SK-N-SH treated with all-trans-retinoic acid at 6 μM for 48 hours (cell line): ENCODE data around the gene CHST11.

Source experiments
- ATAC-seq: fragments of 200-7000 bp; cut with Tn5 transposase; 3 replicates; pipeline ENCODE4 v1.9.1; 2020; ENCODE audit warnings: mild to moderate bottlenecking, moderate library complexity
- ARNTL ChIP-seq: fragments of 450-650 bp; formaldehyde crosslinking; IDR thresholded peaks from 2 replicates; pipeline ENCODE4 v1.5.0; 2020; ENCODE audit warnings: low read depth, mild to moderate bottlenecking, moderate library complexity, borderline replicate concordance
- BACH2 ChIP-seq: fragments of 250-450 bp; sonication (Bioruptor Pico); IDR thresholded peaks from 2 replicates; pipeline ENCODE4 v1.9.0; 2021; ENCODE audit warnings: mild to moderate bottlenecking, borderline replicate concordance
- CSDC2 ChIP-seq: fragments of 250-450 bp; sonication (Bioruptor Pico); IDR thresholded peaks from 2 replicates; pipeline ENCODE4 v1.5.0; 2020; ENCODE audit warnings: mild to moderate bottlenecking, moderate library complexity
- ESRRG ChIP-seq: fragments of 250-450 bp; sonication (Bioruptor Pico); IDR thresholded peaks from 2 replicates; pipeline ENCODE4 v1.6.1; 2021; ENCODE audit warnings: mild to moderate bottlenecking
- GLIS3 ChIP-seq: fragments of 250-450 bp; sonication (Bioruptor Pico); IDR thresholded peaks from 2 replicates; pipeline ENCODE4 v1.5.0; 2020; ENCODE audit warnings: mild to moderate bottlenecking, moderate library complexity
- ISL1 ChIP-seq: fragments of 250-450 bp; sonication (Bioruptor Pico); IDR thresholded peaks from 2 replicates; pipeline ENCODE4 v2.1.2; 2022; ENCODE audit warnings: mild to moderate bottlenecking, moderate library complexity
- OSR1 ChIP-seq: fragments of 250-450 bp; sonication (Bioruptor Pico); IDR thresholded peaks from 2 replicates; pipeline ENCODE4 v1.8.0; 2022; ENCODE audit warnings: moderate library complexity, mild to moderate bottlenecking, inconsistent platforms
- PPARA ChIP-seq: fragments of 250-450 bp; sonication (Bioruptor Pico); IDR thresholded peaks from 2 replicates; pipeline ENCODE4 v1.5.0; 2020; ENCODE audit warnings: mild to moderate bottlenecking, borderline replicate concordance
- RARB ChIP-seq: fragments of 250-450 bp; sonication (Bioruptor Pico); IDR thresholded peaks from 2 replicates; pipeline ENCODE4 v1.8.0; 2021; ENCODE audit warnings: mild to moderate bottlenecking, moderate library complexity
- SNAI2 ChIP-seq: fragments of 250-450 bp; sonication (Bioruptor Pico); IDR thresholded peaks from 2 replicates; pipeline ENCODE4 v1.5.0; 2020; ENCODE audit warnings: mild to moderate bottlenecking, moderate library complexity
- TCF4 ChIP-seq: fragments of 250-450 bp; sonication (Bioruptor Pico); IDR thresholded peaks from 2 replicates; pipeline ENCODE4 v1.8.0; 2021; ENCODE audit warnings: mild to moderate bottlenecking, moderate library complexity, borderline replicate concordance
- TOX ChIP-seq: fragments of 250-450 bp; sonication (Bioruptor Pico); IDR thresholded peaks from 2 replicates; pipeline ENCODE4 v1.8.0; 2021; ENCODE audit warnings: mild to moderate bottlenecking, moderate library complexity, borderline replicate concordance
- ZC3H10 ChIP-seq: fragments of 250-450 bp; sonication (Bioruptor Pico); IDR thresholded peaks from 2 replicates; pipeline ENCODE4 v1.5.1; 2021; ENCODE audit warnings: mild to moderate bottlenecking, moderate library complexity
- ZFP3 ChIP-seq: fragments of 250-450 bp; sonication (Bioruptor Pico); IDR thresholded peaks from 2 replicates; pipeline ENCODE4 v1.5.0; 2020; ENCODE audit warnings: mild to moderate bottlenecking, moderate library complexity
- ZFP30 ChIP-seq: fragments of 450-650 bp; formaldehyde crosslinking; IDR thresholded peaks from 2 replicates; pipeline ENCODE4 v1.5.0; 2022; ENCODE audit warnings: mild to moderate bottlenecking, moderate library complexity
- ZNF565 ChIP-seq: fragments of 450-650 bp; formaldehyde crosslinking; conservative IDR thresholded peaks from 2 replicates; pipeline ENCODE4 v1.5.0; 2020; ENCODE audit warnings: low read depth, mild to moderate bottlenecking, moderate library complexity
- ZNF70 ChIP-seq: fragments of 450-650 bp; formaldehyde crosslinking; IDR thresholded peaks from 2 replicates; pipeline ENCODE4 v1.5.0; 2020; ENCODE audit warnings: mild to moderate bottlenecking, moderate library complexity
- ZNF8 ChIP-seq: fragments of 450-650 bp; formaldehyde crosslinking; IDR thresholded peaks from 2 replicates; pipeline ENCODE4 v1.5.0; 2020; ENCODE audit warnings: mild to moderate bottlenecking, moderate library complexity
- TF ChIP-seq, protein P1 (sequence below): fragments of 250-450 bp; sonication (Bioruptor Pico); IDR thresholded peaks from 2 replicates; pipeline ENCODE4 v1.5.0; 2020; ENCODE audit warnings: mild to moderate bottlenecking, moderate library complexity
- TF ChIP-seq, protein P2 (sequence below): fragments of 250-450 bp; sonication (Bioruptor Pico); IDR thresholded peaks from 2 replicates; pipeline ENCODE4 v1.5.1; 2020; ENCODE audit warnings: low read depth, mild to moderate bottlenecking, moderate library complexity
- TF ChIP-seq, protein P3 (sequence below): fragments of 250-450 bp; sonication (Bioruptor Pico); IDR thresholded peaks from 2 replicates; pipeline ENCODE4 v1.8.0; 2021; ENCODE audit warnings: low read depth, mild to moderate bottlenecking, moderate library complexity, borderline replicate concordance
- TF ChIP-seq, protein P4 (sequence below): fragments of 250-450 bp; sonication (Bioruptor Pico); IDR thresholded peaks from 2 replicates; pipeline ENCODE4 v1.5.1; 2021; ENCODE audit warnings: mild to moderate bottlenecking, moderate library complexity

CHST11 gene

DNA sequence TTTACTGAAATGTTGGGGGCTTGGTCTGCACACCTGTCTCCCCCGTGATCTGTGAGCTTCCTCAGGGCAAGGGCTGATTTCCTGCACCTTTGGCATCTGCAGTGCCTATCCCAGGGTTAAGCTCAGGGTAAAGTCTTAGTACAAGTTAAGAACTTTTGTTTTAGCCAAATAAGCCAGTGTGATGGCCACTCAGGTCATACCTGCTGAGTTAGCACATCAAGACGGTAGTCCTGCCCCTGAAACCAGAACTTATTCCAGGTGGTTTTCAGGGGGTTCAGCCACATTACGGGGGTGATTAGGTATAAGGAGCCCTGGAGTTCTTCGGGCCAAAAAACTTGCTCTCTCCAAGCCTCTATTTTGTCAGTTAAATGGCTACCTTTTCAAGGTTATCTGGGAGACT is 21.6 kb upstream of the CHST11 start:
- ATAC-seq: no peak
- TF ChIP-seq SNAI2 (CRISPR knock-in tag) (no peak), TOX (CRISPR knock-in tag) (no peak), ZNF8 (CRISPR knock-in tag) (no peak)
- TF ChIP-seq, all 23 proteins: peak for 0

DNA sequence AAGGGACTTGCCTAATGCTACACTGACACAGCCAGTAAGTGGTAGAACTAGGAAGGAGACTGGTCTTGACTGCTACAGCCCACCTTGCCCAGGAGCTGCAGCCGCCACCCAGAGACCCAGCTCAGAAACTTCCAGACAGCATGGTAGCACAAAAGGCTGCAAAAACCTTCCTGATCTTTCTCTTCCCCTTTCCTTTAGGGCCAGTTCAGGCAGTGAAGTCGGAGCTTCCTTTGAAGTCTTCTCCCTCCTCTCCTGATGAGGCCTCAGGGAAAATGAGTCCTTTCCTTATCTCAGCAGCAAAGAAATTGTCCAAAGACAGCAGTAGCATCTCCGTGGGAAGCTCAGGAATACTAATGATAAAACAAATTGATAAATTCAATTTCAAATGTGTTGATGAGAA is 21.0 kb upstream of the CHST11 start:
- TF ChIP-seq, protein P1, sequence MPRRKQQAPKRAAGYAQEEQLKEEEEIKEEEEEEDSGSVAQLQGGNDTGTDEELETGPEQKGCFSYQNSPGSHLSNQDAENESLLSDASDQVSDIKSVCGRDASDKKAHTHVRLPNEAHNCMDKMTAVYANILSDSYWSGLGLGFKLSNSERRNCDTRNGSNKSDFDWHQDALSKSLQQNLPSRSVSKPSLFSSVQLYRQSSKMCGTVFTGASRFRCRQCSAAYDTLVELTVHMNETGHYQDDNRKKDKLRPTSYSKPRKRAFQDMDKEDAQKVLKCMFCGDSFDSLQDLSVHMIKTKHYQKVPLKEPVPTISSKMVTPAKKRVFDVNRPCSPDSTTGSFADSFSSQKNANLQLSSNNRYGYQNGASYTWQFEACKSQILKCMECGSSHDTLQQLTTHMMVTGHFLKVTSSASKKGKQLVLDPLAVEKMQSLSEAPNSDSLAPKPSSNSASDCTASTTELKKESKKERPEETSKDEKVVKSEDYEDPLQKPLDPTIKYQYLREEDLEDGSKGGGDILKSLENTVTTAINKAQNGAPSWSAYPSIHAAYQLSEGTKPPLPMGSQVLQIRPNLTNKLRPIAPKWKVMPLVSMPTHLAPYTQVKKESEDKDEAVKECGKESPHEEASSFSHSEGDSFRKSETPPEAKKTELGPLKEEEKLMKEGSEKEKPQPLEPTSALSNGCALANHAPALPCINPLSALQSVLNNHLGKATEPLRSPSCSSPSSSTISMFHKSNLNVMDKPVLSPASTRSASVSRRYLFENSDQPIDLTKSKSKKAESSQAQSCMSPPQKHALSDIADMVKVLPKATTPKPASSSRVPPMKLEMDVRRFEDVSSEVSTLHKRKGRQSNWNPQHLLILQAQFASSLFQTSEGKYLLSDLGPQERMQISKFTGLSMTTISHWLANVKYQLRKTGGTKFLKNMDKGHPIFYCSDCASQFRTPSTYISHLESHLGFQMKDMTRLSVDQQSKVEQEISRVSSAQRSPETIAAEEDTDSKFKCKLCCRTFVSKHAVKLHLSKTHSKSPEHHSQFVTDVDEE (CRISPR knock-in tag): no peak
- TF ChIP-seq CSDC2 (no peak), TCF4 (CRISPR knock-in tag) (no peak), ZFP3 (CRISPR knock-in tag) (no peak), ZNF565 (CRISPR knock-in tag) (no peak), ZNF8 (CRISPR knock-in tag) (no peak), ARNTL (CRISPR knock-in tag) (no peak), ZC3H10 (CRISPR knock-in tag) (no peak), SNAI2 (CRISPR knock-in tag) (no peak), TOX (CRISPR knock-in tag) (no peak), PPARA (CRISPR knock-in tag) (no peak), ZFP30 (CRISPR knock-in tag) (no peak), ZNF70 (no peak), ISL1 (CRISPR knock-in tag) (no peak), RARB (CRISPR knock-in tag) (no peak), BACH2 (CRISPR knock-in tag) (no peak)
- TF ChIP-seq, protein P2, sequence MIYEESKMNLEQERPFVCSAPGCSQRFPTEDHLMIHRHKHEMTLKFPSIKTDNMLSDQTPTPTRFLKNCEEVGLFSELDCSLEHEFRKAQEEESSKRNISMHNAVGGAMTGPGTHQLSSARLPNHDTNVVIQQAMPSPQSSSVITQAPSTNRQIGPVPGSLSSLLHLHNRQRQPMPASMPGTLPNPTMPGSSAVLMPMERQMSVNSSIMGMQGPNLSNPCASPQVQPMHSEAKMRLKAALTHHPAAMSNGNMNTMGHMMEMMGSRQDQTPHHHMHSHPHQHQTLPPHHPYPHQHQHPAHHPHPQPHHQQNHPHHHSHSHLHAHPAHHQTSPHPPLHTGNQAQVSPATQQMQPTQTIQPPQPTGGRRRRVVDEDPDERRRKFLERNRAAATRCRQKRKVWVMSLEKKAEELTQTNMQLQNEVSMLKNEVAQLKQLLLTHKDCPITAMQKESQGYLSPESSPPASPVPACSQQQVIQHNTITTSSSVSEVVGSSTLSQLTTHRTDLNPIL (CRISPR knock-in tag): no peak
- TF ChIP-seq, protein P3, sequence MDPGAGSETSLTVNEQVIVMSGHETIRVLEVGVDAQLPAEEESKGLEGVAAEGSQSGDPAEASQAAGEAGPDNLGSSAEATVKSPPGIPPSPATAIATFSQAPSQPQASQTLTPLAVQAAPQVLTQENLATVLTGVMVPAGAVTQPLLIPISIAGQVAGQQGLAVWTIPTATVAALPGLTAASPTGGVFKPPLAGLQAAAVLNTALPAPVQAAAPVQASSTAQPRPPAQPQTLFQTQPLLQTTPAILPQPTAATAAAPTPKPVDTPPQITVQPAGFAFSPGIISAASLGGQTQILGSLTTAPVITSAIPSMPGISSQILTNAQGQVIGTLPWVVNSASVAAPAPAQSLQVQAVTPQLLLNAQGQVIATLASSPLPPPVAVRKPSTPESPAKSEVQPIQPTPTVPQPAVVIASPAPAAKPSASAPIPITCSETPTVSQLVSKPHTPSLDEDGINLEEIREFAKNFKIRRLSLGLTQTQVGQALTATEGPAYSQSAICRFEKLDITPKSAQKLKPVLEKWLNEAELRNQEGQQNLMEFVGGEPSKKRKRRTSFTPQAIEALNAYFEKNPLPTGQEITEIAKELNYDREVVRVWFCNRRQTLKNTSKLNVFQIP (CRISPR knock-in tag): no peak
- TF ChIP-seq, protein P4, sequence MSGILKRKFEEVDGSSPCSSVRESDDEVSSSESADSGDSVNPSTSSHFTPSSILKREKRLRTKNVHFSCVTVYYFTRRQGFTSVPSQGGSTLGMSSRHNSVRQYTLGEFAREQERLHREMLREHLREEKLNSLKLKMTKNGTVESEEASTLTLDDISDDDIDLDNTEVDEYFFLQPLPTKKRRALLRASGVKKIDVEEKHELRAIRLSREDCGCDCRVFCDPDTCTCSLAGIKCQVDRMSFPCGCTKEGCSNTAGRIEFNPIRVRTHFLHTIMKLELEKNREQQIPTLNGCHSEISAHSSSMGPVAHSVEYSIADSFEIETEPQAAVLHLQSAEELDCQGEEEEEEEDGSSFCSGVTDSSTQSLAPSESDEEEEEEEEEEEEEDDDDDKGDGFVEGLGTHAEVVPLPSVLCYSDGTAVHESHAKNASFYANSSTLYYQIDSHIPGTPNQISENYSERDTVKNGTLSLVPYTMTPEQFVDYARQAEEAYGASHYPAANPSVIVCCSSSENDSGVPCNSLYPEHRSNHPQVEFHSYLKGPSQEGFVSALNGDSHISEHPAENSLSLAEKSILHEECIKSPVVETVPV: no peak
- ATAC-seq: no peak

DNA sequence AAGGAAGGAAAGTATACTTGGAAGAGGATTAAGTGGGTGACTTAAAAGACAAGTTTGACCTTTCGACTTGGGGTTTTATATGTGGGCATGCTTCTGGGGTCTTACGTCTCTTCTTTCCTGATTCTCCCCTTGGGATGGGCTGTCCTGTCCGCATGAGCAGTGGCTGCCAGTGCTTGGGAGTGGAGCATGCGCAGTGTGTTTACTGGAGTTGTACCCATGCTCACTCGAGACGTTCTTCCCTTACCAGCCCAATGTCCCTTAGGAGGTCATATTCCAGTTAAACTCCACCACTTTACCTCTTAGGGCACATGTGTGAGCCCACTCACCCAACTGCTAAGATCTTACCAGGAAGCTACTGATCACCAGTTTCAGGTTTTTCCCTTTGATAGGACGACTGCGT is 20.0 kb upstream of the CHST11 start:
- no peak for ATAC-seq
- no peak for TF ChIP-seq ISL1 (CRISPR knock-in tag)
- no peak for TF ChIP-seq TOX (CRISPR knock-in tag)
- TF ChIP-seq ARNTL (CRISPR knock-in tag): no peak
- no peak for TF ChIP-seq BACH2 (CRISPR knock-in tag)
- TF ChIP-seq ZNF565 (CRISPR knock-in tag): no peak

DNA sequence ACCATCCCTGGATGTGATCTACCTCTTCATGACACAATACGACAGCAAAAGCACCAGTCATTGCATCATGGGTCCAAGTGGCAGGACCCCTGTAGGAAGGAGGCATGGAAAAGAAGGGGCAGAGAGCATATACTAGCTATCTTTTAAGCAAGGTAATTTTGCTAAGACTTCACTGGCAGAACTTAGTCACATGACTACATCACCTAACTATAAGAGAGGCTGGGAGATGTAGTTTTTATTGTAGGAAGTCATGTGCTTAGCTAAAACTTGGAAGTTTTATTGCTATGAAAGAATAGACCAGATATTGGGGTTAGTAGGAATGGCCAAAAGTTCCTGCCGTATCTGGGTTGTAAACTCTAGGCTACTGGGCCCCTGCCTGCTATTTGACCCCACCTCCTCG is 18.6 kb upstream of the CHST11 start:
- ATAC-seq: no peak
- TF ChIP-seq, protein P4: no peak
- TF ChIP-seq, protein P1 (CRISPR knock-in tag): no peak
- TF ChIP-seq GLIS3 (CRISPR knock-in tag) (no peak), TCF4 (CRISPR knock-in tag) (no peak), TOX (CRISPR knock-in tag) (no peak), RARB (CRISPR knock-in tag) (no peak), ESRRG (CRISPR knock-in tag) (no peak), OSR1 (CRISPR knock-in tag) (no peak), ZNF70 (no peak)
- TF ChIP-seq, protein P2 (CRISPR knock-in tag): no peak
